Measurements from ENCODE around the gene TPGS1.
"Not testable (repeated sequence)": the region's sequence is repeated elsewhere in the genome, so short reads cannot be mapped to it uniquely, and the experiment has no call there.

Gene TPGS1

GRCh38 chr19:478236-478903 is 28.9 kb upstream of the TPGS1 start:
- no peak for DNase-seq

- no peak for DNase-seq
Measured at GRCh38 chr19:478976-479375, 28.3 kb upstream of the TPGS1 start.

GRCh38 chr19:480016-480855 is 27.1 kb upstream of the TPGS1 start:
- DNase-seq, result peak; percentile 69

- DNase-seq, result not testable (repeated sequence)
Measured at GRCh38 chr19:481100-481499, 26.2 kb upstream of the TPGS1 start.

GRCh38 chr19:482186-483041 is 24.9 kb upstream of the TPGS1 start:
- DNase-seq, result no peak

DNA sequence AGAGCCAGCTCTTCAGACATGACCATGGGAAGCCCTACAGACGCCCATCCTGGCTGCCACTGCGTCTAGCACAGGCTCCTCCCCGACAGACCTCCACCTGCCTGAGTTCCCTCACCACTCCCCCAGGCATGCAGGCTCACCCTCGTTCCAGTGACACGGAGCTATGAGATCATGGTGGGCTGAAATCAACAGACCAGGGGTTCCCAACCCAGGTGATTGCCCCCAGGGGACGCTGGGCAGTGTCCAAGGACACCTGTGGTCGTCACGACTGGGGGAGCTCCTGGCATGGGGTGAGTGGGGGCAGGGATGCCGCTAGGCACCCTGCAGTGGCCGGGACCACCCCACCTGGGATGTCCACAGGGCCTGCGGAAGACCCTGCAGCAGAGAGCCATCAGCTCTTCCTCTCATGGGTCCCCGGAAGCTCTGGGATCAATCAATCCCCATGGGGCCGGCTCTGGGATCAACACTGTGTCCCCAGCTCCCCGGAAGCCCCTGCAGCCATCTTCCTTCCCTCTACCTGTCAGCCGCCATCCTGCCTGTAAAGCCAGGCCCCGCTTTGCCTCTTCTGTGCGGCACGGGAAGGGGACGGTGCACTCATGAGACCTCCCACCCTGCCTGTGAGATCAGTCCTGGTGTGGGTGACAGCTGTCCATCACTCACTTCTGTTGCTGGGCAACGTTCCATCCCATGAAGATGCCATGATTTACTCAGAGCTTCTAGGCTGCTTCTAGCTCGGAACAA is 23.8 kb upstream of the TPGS1 start:
- DNase-seq, result no peak

- DNase-seq, result no peak
Measured at GRCh38 chr19:484494-484893, 22.8 kb upstream of the TPGS1 start.

GRCh38 chr19:485077-485476 is 22.2 kb upstream of the TPGS1 start:
- no peak for DNase-seq

DNA sequence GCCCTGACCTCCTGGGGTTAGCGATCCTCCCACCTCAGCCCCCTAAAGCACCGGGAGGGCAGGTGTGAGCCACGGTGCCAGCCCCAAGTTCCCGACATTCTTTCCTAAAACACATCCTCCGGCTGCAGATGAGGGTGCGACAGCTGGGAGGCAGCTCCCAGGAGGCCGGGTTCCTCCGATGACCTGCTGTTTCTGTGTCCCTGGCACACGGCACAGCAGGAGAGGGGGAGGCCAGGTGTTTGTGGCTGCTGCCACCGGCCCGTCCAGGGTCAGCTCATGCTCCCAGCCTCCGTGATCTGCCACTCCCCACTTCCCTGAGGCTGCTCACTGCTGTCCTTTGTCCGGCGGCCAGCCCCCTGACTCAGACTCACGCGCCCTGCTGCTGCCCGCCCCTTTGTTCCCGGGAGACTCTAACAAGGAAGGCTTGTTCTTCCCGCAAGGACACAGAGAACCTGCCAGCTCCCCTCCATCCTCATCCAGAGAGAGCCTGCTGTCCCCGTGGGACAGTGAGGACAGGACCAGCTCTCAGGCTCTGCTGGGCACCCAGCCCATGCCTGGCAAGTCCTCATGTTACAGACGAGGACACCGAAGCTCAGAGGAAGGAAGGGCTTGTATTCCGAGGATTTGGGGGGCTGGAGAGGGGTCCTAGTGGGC is 21.6 kb upstream of the TPGS1 start:
- DNase-seq, result no peak

GRCh38 chr19:488505-489417 is 18.5 kb upstream of the TPGS1 start:
- DNase-seq, result peak; percentile 94

GRCh38 chr19:489418-490196 is 17.7 kb upstream of the TPGS1 start:
- no peak for DNase-seq

GRCh38 chr19:491146-491741 is 16.1 kb upstream of the TPGS1 start:
- peak; percentile 40 for DNase-seq

DNA sequence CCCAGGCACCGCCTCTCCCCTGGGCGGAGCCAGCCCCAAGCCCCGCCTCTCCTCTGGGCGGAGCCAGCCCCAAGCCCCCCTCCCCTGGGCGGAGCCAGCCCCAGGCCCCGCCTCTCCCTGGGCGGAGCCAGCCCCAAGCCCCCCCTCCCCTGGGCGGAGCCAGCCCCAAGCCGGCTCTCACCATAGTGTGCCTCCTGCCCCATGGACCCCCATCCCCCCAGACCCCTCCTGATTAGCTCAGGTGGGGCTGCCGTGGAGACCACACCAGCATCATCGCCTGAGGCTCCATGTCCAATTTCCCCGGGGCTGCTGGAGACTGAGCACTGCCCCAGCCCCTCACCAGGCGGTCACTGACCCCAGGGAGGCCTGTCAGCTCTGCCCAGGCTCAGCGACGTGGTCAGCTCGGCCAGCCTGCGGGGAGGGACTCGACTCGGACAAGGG is 15.2 kb upstream of the TPGS1 start:
- peak; percentile 61 for DNase-seq

- no peak for DNase-seq
Measured at GRCh38 chr19:493391-494170, 13.7 kb upstream of the TPGS1 start.

DNA sequence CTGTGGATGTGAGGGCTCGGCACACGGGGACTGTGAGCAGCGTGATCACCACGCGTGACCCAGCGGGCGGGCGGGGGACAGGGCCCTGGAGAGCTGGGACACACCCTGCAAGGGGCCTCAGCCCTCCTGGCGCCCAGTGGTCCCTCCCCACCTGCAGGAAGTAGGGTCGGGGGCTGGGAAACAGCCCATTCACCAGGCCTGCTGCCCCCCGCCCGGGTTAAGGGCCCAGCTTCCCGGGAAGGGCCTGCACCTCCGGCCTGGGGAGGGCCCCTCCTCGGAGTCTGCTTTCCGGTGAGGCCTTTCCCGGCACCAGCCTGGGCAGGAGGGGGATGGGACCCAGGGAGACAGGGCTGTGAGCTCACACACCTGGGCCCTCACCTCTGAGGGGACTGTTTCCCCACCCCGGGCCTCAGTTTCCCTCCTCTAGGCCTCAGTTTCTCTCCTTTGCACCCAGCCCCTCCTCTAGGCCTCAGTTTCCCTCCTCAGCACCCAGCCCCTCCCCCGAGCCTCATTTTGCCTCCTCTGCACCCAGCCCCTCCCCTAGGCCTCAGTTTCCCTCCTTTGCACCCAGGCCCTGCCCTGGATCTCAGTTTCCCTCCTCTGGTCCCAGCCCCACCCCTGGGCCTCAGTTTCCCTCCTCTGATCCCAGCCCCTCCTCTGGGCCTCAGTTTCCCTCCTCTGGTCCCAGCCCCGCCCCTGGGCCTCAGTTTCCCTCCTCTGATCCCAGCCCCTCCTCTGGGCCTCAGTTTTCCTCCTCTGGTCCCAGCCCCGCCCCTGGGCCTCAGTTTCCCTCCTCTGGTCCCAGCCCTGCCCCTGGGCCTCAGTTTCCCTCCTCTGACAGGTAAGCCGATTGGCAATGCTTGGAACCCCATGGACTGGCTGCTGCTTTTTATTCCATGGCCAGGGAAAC is 12.9 kb upstream of the TPGS1 start:
- DNase-seq, result no peak

- no peak for DNase-seq
Measured at GRCh38 chr19:495081-495401, 12.3 kb upstream of the TPGS1 start.

GRCh38 chr19:495402-496111 is 11.7 kb upstream of the TPGS1 start:
- DNase-seq, result peak; percentile 79
